GM12892 (cell line): ENCODE data around the gene USP46.

Source experiments
- DNase-seq: peaks from one replicate; pipeline ENCODE4 v3.0.0; 2011; ENCODE audit not compliant: insufficient read length
- FAIRE-seq: peaks from 2 replicates; lab custom pipeline; 2011; peaks lifted over from hg19 to GRCh38; lab: Jason Lieb, UNC
- POLR2A ChIP-seq: IDR thresholded peaks from 2 replicates; pipeline ENCODE4 v1.6.1; 2011; ENCODE audit warnings: low read depth, low read length, control low read depth
- POLR2AphosphoS5 ChIP-seq: IDR thresholded peaks from 2 replicates; pipeline ENCODE4 v1.6.1; 2011; ENCODE audit warnings: low read depth, low read length, control low read depth
- TAF1 ChIP-seq: IDR thresholded peaks from 2 replicates; pipeline ENCODE4 v1.6.1; 2011; ENCODE audit warnings: low read depth, mild to moderate bottlenecking, control low read depth, low read length, borderline replicate concordance

Gene USP46

GRCh38 chr4:52675111-52675510, 16.0 kb upstream of the USP46 start:
- TF ChIP-seq POLR2A: no peak
- TF ChIP-seq TAF1: no peak
- no peak for TF ChIP-seq POLR2AphosphoS5
- FAIRE-seq (no peak), DNase-seq (no peak)

- FAIRE-seq: no peak
- no peak for TF ChIP-seq POLR2AphosphoS5
- TF ChIP-seq POLR2A: no peak
- TF ChIP-seq TAF1: no peak
- no peak for DNase-seq
Measured at GRCh38 chr4:52670739-52671138, 11.6 kb upstream of the USP46 start.

- no peak for DNase-seq
- FAIRE-seq: no peak
- TF ChIP-seq POLR2AphosphoS5: no peak
- no peak for TF ChIP-seq POLR2A
- TF ChIP-seq TAF1: no peak
Measured at GRCh38 chr4:52670121-52670520, 11.0 kb upstream of the USP46 start.

- TF ChIP-seq TAF1: no peak
- TF ChIP-seq POLR2AphosphoS5: no peak
- no peak for TF ChIP-seq POLR2A
- DNase-seq (no peak), FAIRE-seq (peak; percentile 63)
Measured at GRCh38 chr4:52665592-52665991, 6.5 kb upstream of the USP46 start.

GRCh38 chr4:52664479-52664878, 5.4 kb upstream of the USP46 start:
- FAIRE-seq (no peak), DNase-seq (no peak)
- TF ChIP-seq POLR2AphosphoS5 (no peak), TAF1 (no peak), POLR2A (no peak)

GRCh38 chr4:52661966-52662690, 3.0 kb upstream of the USP46 start:
- FAIRE-seq (no peak), DNase-seq (no peak)
- TF ChIP-seq POLR2AphosphoS5 (peak; percentile 33; the same call in 1 of the 2 replicates), TAF1 (no peak)

GRCh38 chr4:52660643-52661042, 1.5 kb upstream of the USP46 start:
- TF ChIP-seq TAF1: no peak
- TF ChIP-seq POLR2A: no peak
- DNase-seq (no peak), FAIRE-seq (no peak)

- DNase-seq (no peak), FAIRE-seq (peak; percentile 57)
- no peak for TF ChIP-seq POLR2A
- no peak for TF ChIP-seq POLR2AphosphoS5
- no peak for TF ChIP-seq TAF1
Measured at GRCh38 chr4:52659722-52660261, 691 bp upstream of the USP46 start.

- no peak for TF ChIP-seq POLR2A
- TF ChIP-seq TAF1: no peak
- TF ChIP-seq POLR2AphosphoS5: no peak
- DNase-seq: no peak
- FAIRE-seq: no peak
Measured at GRCh38 chr4:52658641-52659000, 480 bp downstream of the USP46 start.

GRCh38 chr4:52657618-52658501, 1.2 kb downstream of the USP46 start:
- no peak for FAIRE-seq
- TF ChIP-seq TAF1 (no peak), POLR2A (no peak), POLR2AphosphoS5 (no peak)
- DNase-seq: no peak

GRCh38 chr4:52657292-52657617, 1.8 kb downstream of the USP46 start:
- no peak for FAIRE-seq
- DNase-seq: no peak
- TF ChIP-seq POLR2AphosphoS5 (no peak), POLR2A (no peak)
